HuH-7 (cell line): Measurements from ENCODE around the gene PLEKHA5.
"Not testable (repeated sequence)": the region's sequence is repeated elsewhere in the genome, so short reads cannot be mapped to it uniquely, and the experiment has no call there.

ENCODE experiments used
- DNase-seq: peaks from one replicate; pipeline ENCODE4 v3.0.0; 2011; ENCODE audit warnings: low spot score

Gene PLEKHA5

DNA sequence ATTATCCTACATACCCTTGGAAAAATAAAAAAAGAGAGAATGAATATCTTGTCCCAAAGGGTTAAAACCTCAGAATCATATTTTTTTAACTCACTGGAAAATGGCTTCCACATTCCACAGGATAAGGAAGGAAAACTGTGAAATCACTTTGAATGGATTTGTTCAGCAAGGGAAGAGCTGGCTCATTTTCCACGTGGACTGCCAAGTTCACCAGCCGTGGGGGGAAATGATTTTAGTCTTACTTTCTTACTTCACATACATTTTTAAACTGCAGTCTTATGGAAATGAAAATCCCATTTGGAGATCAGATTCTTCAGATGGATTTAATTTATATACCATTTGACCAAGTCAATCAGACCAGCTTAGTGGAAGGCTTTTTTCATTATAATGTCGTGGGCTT, 279.8 kb downstream of the PLEKHA5 start:
- DNase-seq: no peak

DNA sequence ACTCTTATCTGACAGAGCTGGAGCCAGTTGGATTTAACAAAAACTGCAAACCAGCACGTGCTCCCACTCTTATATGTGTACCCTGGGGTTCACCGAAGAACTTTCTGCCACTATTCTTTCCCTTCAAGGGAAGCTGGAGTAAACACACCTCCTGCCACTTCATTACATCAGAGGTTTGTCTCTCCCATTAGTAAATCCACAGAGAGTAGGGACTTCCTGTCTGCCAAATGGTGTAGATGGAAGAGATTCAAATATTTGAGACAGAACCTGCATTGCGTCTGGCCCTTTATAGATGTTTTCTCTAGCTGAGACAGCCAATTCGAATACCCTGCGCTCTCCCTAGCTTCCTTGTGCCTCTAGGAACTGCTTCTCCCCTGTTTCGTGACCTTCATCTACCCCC, 280.7 kb downstream of the PLEKHA5 start:
- DNase-seq: no peak

DNA sequence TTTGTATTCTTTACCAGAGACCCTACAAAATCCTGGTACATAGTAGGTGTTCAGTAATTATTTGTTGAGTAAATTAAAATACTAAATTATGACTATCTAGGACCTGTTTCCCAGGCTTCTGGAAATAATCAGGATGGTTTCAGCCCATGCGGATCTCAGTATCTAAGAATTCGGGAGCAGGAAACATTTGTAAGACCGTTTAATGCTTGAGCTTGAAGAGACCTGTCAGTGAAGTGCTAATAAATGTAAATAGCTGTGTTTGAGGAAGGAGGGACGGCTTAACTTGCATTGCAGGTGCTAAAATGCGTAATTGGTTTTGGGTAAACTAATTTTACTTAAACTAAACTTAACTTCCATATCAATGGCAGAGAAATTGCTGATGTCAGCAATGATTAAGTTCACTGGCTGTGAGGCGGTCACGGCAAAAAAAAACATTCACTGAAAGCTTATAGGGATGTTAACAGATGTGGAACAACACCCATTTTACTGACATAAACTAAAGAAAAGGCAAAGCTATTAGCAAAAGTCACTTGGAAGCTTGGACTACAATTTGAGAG, 281.2 kb downstream of the PLEKHA5 start:
- no peak for DNase-seq

DNA sequence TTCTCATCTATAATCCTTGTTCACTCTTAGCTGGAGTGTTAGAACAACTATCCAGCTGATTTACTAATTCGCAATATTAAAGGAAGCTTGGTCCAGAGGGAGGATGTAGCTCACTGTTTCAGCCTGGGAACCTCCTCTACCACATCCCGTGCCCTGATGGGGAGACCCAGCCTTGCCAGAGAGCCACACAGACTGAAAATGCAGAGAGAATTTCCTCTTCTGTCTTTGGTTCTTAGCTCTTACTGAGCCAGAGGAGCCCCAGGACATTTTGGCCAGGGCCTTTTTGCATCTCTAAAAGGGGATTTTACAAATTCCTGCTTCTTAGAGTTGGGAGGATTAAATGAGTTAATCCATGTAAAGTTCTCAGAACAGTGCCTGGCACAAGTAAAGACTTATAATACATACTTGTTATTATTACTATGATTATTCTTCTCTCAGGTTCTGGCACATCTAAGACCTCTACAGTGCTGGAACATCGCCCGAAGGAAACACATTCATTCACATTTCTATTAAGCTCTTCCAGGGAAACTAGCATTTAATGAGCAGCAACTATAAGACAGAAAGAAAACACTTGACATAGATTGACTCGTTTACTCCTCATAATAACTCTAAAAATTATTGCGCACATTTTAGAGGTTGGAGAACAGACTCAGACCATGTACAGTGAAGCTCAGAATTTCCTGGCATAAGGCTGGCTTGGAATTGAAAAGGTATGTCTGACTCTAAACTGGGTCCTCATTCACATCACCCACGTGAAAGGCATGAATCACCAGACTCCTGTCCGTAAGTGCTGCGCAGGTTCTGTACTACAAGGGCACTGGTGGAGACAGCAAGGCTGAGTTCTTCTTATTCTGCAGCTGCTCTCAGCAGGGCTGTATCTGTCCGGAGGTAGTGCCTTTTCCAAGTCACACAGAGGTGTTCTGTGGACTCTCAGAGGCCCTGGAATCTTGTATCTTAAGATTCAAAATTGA, 282.0 kb downstream of the PLEKHA5 start:
- DNase-seq: no peak

DNA sequence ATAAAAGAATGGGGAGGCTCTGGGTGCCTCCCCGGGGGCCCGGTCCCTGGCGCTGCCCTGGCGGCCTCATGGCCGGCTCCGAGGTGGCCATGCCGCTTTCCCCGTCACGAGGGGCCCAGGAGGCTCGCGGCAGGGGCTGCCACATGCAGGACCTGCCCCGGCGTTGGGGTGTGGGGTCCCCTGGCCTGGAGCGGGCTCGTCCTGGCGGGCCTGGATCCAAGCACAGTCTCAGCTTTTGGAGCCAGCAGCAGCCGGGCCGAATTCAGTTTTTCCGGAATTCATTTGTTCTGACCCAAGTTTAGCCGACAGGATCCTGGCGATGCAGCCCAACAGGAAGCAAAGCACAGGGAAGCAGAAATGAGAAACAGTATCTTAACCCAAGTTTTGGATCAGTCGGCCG, 283.3 kb downstream of the PLEKHA5 start:
- DNase-seq: no peak

DNA sequence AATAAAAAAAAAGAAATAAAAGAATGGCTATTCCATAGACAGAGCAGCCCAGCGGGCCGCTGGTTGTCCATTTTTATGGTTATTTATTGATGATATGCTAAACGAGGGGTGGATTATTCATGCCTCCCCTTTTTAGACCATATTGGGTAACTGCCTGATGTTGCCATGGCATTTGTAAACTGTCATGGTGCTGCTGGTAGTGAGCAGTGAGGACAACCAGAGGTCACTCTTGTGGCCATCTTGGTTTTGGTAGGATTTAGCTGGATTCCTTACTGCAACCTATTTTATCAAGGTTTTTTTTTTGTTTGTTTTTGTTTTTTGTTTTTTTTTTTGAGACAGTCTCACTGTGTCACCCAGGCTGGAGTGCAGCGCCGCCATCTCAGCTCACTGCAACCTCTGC, 284.0 kb downstream of the PLEKHA5 start:
- not testable (repeated sequence) for DNase-seq

DNA sequence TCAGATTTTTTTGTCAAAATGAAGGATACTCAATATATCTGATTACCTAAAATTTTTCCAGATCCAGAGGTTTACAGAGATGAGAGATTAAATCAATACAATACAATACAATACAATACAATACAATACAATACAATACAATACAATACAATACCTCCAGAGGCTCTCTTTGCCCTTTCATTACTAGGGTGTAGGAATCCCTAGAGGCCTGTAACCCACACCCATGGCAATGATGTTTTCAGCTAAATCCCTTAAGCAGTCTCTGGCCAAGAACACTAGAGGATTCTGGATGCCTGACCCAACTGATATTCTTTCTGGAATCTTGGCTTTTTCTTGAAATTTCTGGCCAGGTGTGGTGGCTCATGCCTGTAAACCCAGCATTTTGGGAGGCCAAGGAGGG, 286.0 kb downstream of the PLEKHA5 start:
- no peak for DNase-seq

DNA sequence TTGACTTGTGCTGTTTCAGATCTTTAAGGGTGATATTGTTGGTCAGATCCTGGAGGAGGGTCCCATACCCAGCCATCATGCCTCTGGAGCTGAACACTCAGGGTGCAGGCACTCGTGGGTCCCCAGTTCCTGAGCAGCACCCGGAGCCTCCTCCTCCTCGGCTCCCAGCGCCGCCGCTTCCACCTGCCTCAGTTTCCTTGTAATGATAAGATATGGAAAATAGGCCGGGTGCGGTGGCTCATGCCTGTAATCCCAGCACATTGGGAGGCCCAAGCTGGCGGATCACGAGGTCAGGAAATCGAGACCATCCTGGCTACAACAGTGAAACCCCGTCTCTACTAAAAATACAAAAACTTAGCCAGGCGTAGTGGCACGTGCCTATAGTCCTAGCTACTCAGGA, 289.6 kb downstream of the PLEKHA5 start:
- DNase-seq: no peak

DNA sequence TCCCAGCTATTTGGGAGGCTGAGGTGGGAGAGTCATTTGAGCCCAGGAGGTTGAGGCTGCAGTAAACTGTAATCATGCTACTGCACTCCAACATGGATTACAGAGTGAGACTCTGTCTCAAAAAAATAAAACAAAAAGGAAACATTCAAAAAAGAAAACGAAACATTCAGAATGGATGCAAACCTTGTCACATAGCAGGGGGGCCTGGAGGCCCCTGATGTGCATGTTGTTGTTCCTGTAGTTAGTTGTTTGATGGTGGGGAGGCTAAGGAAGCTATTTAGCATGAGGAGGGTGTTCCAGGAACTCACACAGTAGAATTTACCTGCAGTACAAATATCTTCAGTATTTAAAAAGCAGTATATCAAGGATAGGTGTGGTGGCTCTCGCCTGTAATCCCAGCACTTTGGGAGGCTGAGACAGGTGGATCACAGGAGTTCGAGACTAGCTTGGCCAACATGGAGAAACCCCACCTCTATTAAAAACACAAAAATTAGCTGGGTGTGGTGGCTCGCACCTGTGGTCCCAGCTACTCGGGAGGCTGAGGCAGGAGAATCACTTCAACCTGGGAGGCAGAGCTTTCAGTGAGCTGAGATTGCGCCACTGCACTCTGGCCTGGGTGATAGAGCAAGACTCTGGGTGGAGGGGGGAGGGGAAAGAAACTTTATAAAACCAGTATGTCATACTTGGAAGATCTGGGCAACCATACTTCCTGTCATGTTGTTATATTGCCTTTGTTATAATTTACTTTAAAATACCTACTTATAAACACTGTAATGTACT, 292.2 kb downstream of the PLEKHA5 start:
- no peak for DNase-seq

DNA sequence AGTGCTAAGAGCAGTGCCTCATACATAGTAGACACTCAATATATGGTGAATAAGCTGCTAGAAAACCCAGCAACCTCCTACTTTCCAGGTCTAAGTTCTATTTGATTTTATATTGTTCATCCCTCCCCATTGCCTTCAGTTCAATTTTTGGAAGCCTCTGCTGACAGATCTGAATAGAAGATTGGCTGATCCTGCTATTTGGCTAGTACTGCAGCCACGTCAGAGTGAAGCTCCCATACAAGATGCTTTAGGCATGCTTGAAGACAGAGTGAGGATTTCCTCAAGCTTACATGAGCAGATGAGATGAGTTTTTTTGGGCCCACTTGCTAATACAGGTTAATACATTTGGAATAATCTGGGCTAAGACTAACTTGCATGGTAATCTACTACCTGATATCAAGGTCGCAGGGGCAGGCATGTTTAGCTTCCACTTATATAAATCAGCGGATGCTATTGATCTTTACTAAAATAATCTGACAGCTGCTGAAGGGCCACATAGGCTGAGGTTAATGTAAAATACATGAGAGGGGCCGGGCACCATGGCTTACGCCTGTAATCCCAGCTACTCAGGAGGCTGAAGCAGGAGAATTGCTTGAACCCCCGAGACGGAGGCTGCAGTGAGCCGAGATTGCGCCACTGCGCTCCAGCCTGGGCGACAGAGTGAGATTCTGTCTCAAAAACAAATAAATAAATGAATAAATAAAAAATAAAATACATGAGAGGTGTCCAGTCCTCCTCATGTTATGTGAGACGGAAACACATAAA, 293.8 kb downstream of the PLEKHA5 start:
- DNase-seq: no peak
